Forelimb muscle (tissue), 1 donor: ENCODE results near the gene TSTD1. TPM values are rescaled to one million over a fixed set of nuclear protein-coding genes. Genes with fewer than 3 reads are reported as not detected.
"Not testable (repeated sequence)": the region's sequence is repeated elsewhere in the genome, so short reads cannot be mapped to it uniquely, and the experiment has no call there.

Source experiments
- DNase-seq: peaks from one replicate; pipeline ENCODE4 v3.0.0-alpha.2; 2013; ENCODE audit warnings: low read depth
- polyA plus RNA-seq: library from polyadenylated mRNA; unstranded; fragments of 120-200 nt; gene quantifications from one replicate; pipeline ENCODE4 v1.2.1, GENCODE V29; 2013; ENCODE audit not compliant: insufficient read length

The TSTD1 gene
- polyA plus RNA-seq, 1 donor: 23.6 TPM

DNA sequence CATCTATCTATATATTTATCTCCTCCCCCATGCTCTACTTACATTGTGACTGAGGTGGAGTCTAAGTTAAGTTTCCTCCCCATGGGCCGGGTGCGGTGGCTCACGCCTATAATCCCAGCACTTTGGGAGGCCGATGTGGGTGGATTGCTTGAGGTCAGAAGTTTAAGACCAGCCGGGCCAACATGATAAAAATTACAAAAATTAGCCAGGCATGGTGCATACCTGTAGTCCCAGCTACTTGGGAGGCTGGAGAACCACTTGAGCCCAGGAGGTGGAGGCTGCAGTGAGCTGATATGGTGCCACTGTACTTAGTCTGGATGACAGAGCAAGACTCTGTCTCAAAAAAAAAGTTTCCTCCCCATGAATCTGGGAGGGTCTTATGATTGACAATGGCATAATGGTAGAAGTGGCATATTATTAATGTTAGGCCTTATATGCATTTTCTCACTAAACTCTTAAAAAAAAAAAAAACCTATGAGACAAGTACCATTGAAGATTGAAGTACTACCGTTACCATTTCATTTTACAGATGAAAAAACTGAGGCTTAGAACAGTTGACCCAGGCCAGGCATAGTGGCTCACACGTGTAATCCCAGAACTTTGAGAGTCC, 29.1 kb downstream of the TSTD1 start:
- DNase-seq: no peak

GRCh38 chr1:161008869-161009510, 29.8 kb downstream of the TSTD1 start:
- no peak for DNase-seq

DNA sequence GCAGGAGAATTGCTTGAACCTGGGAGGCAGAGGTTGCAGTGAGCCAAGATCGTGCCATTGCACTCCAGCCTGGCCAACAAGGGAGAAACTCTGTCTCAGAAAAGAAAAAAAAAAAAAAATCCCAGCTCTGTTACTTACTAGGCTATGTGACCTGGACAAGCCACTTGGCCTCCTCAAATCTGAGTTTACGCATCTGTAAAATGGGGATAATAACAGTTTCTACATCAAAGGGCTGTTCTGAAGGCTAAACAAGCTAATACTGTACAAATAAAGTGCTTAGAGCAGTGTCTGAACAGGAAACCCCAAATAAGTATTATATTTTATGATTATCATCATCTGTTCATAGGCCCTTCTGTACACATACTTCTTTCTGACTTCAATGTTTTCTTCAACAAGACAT, 31.4 kb downstream of the TSTD1 start:
- DNase-seq: no peak

- no peak for DNase-seq
Observed at GRCh38 chr1:161006563-161006962, 32.2 kb downstream of the TSTD1 start.

- DNase-seq: no peak
Observed at GRCh38 chr1:161001525-161001924, 37.2 kb downstream of the TSTD1 start.

DNA sequence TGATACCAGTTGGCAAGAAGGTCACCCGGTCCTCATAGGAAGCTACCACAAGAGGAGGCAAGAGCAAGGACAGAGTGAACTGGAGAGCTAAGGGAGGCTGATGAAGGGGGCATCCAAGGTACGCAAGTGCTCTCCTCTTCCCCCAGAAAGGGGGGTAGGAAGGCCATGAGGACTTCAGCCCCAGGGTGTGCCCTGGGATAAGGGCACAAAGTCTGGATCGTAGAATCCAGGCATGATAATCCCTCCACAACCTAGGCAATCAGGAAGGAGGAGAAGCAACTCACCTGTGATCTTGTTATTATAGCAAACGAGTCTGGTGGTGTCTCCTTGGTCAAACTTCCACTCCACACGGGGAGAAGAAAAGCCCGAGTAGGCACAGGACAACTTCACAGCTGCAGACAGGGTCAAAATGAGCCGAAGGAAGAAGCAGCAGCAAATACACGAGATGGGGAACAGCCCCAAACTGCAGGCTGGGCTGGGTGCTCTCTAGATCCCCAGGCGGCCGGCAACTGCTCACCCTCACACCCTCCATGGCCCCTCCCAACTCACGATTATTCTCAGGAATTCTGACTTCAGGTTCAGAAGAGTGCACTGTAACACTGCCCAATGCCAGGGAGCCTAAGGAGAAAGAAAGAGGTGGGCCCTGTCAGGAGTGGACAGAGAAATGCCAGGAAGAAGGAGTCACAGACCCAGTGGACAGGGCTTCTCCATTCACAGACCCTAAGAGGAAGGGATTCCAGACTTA, 37.9 kb downstream of the TSTD1 start:
- no peak for DNase-seq

DNA sequence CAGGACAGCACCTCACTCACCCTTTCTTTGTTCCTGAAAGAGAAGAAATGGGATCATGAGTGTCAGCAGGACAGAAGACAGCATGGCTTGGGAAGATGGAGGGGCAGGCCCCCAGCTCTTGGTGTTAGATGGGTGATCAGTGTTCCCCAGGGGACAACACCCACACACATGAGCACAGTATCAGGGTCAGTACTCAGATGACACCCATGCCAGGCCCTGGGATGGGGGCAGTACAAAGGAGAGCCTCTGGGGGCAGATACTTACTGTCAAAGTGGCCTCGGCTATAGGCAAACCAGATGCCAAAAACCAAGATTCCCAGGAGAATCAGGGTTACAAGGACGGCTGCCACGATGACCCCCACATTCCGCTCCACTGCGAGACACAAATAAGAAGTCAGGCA, 39.4 kb downstream of the TSTD1 start:
- no peak for DNase-seq

- no peak for DNase-seq
Observed at GRCh38 chr1:160997323-160998038, 41.3 kb downstream of the TSTD1 start.

DNA sequence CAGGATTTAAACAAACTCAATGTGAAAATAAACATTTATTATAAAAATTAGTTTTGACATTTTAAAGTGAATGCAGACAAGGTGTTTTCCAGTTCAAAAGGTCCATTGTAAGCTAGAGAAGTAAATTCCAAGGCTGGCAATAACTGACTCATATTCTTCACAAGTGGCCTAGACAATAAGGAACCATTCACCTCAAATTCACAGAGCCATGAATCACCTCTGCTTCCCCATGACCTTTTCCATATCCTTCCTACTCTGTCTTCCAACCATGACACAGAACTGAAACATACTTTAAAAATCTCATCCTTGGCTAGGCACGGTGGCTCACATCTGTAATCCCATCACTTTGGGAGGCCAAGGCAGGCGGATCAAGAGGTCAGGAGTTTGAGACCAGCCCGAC, 42.6 kb downstream of the TSTD1 start:
- DNase-seq: no peak

DNA sequence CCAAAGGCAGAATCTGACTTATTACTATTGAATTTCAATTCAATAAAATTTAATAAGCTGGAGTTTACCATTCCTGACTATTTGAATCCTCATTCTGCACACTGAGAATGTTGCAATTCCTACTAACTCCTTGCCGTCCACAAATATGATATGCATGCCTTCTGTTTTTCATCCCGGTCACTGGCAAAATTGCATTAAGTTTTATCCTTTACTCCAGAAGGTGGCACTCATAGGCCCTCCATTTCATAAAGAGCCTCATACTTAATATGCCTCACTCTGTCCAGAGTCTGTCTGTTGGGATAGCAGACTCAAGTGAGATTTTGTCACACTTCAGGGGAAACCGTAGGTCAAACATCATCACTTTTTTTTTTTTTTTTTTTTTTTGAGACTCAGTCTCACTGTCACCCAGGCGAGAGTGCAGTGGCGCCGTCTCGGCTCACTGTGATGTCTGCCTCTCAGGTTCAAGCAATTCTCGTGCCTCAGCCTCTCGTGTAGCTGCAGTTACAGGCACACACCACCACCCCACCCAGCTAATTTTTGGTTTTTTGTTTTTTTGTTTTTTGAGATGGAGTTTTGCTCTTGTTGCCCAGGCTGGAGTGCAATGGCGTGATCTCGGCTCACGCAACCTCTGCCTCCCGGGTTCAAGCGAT, 45.1 kb downstream of the TSTD1 start:
- no peak for DNase-seq

DNA sequence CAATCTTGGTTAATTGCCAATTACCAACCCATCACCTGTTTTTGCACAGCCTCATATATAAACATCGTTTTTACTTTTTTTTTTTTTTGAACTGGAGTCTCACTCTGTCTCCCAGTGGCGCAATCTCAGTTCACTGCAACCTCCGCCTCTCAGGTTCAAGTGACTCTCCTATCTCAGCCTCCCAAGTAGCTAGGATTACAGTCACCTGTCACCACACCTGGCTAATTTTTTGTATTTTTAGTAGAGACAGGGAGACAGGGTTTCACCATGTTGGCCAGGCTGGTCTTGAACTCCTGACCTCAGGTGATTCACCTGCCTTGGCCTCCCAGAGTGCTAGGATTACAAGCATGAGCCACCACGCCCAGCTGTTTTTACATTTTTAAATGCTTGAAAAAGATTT, 46.7 kb downstream of the TSTD1 start:
- not testable (repeated sequence) for DNase-seq

Other genes with a start within 250 kb of the TSTD1 start
- 0.34 TPM for gene LY9, start 242.8 kb downstream of the TSTD1 start, polyA plus RNA-seq
- 0.16 TPM for gene CD244, start 176.1 kb downstream of the TSTD1 start, polyA plus RNA-seq
- gene ITLN1, start 153.8 kb downstream of the TSTD1 start, polyA plus RNA-seq: not detected
- gene ITLN2, start 84.2 kb downstream of the TSTD1 start, polyA plus RNA-seq: not detected
- 11.4 TPM for gene F11R, start 17.8 kb downstream of the TSTD1 start, polyA plus RNA-seq
- 33.5 TPM for gene USF1, start 7.0 kb upstream of the TSTD1 start, polyA plus RNA-seq
- 2.4 TPM for gene ARHGAP30, start 30.9 kb upstream of the TSTD1 start, polyA plus RNA-seq
- 0.09 TPM for gene NECTIN4, start 50.6 kb upstream of the TSTD1 start, polyA plus RNA-seq
- 0.57 TPM for gene KLHDC9, start 59.4 kb upstream of the TSTD1 start, polyA plus RNA-seq
- 68.4 TPM for gene PFDN2, start 79.1 kb upstream of the TSTD1 start, polyA plus RNA-seq
- gene NIT1, start 79.1 kb upstream of the TSTD1 start, polyA plus RNA-seq: 32.7 TPM
- 47.1 TPM for gene DEDD, start 93.7 kb upstream of the TSTD1 start, polyA plus RNA-seq
- 98.9 TPM for gene UFC1, start 115.0 kb upstream of the TSTD1 start, polyA plus RNA-seq
- 26.6 TPM for gene USP21, start 120.5 kb upstream of the TSTD1 start, polyA plus RNA-seq
- gene PPOX, start 127.5 kb upstream of the TSTD1 start, polyA plus RNA-seq: 18.2 TPM
- gene B4GALT3, start 138.5 kb upstream of the TSTD1 start, polyA plus RNA-seq: 22.2 TPM
- 11.8 TPM for gene ADAMTS4, start 160.1 kb upstream of the TSTD1 start, polyA plus RNA-seq
- gene NDUFS2, start 163.4 kb upstream of the TSTD1 start, polyA plus RNA-seq: 142 TPM
- gene FCER1G, start 176.3 kb upstream of the TSTD1 start, polyA plus RNA-seq: 13.2 TPM
- not detected for gene APOA2, start 184.7 kb upstream of the TSTD1 start, polyA plus RNA-seq
- 9.8 TPM for gene TOMM40L, start 187.1 kb upstream of the TSTD1 start, polyA plus RNA-seq
- gene NR1I3, start 199.2 kb upstream of the TSTD1 start, polyA plus RNA-seq: 0.83 TPM
- gene PCP4L1, start 219.8 kb upstream of the TSTD1 start, polyA plus RNA-seq: 0.38 TPM